DMS79 (cell line): Measurements from ENCODE around the gene MRPL16.
A peak's percentile ranks its signal among the peaks of the same experiment; 100 is the strongest.
"Not testable (repeated sequence)": the region's sequence is repeated elsewhere in the genome, so short reads cannot be mapped to it uniquely, and the experiment has no call there.

Experiments
- DNase-seq: peaks from one replicate; lab custom pipeline; 2025; lab: John Stamatoyannopoulos, UW

MRPL16 gene

GRCh38 chr11:59810189-59810910 lies at the start of gene MRPL16:
Gene MRPL16 (minus strand): TSS chr11:59810778. CDS start chr11:59810658, 120 bp downstream.
- peak; percentile 84 for DNase-seq

GRCh38 chr11:59859673-59860072 lies 49.1 kb upstream of the MRPL16 start:
- no peak for DNase-seq

GRCh38 chr11:59857439-59858434 lies 47.2 kb upstream of the MRPL16 start:
- DNase-seq: no peak

GRCh38 chr11:59854871-59855270 lies 44.3 kb upstream of the MRPL16 start:
- DNase-seq: no peak

- not testable (repeated sequence) for DNase-seq
These were observed 40.8 kb upstream of the MRPL16 start for GRCh38 chr11:59851416-59851815.

- DNase-seq: not testable (repeated sequence)
These were observed 39.0 kb upstream of the MRPL16 start for GRCh38 chr11:59849551-59849950.

- DNase-seq: no peak
These were observed 38.6 kb upstream of the MRPL16 start for GRCh38 chr11:59849129-59849528.

GRCh38 chr11:59848439-59848838 lies 37.9 kb upstream of the MRPL16 start:
- not testable (repeated sequence) for DNase-seq

- DNase-seq: no peak
These were observed 37.0 kb upstream of the MRPL16 start for GRCh38 chr11:59847626-59848025.

- DNase-seq: no peak
These were observed 36.0 kb upstream of the MRPL16 start for GRCh38 chr11:59846556-59846955.

GRCh38 chr11:59845399-59845798 lies 34.8 kb upstream of the MRPL16 start, which contains the start of gene CBLIF:
Gene CBLIF (minus strand): TSS chr11:59845499. CDS start chr11:59845453, 46 bp downstream.
- DNase-seq: no peak

- DNase-seq: no peak
These were observed 31.7 kb upstream of the MRPL16 start for GRCh38 chr11:59842316-59842715.

GRCh38 chr11:59841514-59841913 lies 30.9 kb upstream of the MRPL16 start:
- DNase-seq: no peak

GRCh38 chr11:59839615-59840014 lies 29.0 kb upstream of the MRPL16 start:
- DNase-seq: no peak

- DNase-seq: no peak
These were observed 23.0 kb upstream of the MRPL16 start for GRCh38 chr11:59833602-59834001.

- DNase-seq: no peak
These were observed 18.8 kb upstream of the MRPL16 start for GRCh38 chr11:59829358-59829757.

GRCh38 chr11:59822989-59823566 lies 12.5 kb upstream of the MRPL16 start:
- no peak for DNase-seq

GRCh38 chr11:59818572-59818971 lies 8.0 kb upstream of the MRPL16 start:
- DNase-seq: no peak

GRCh38 chr11:59816434-59816833 lies 5.9 kb upstream of the MRPL16 start:
- not testable (repeated sequence) for DNase-seq

- no peak for DNase-seq
These were observed 5.2 kb upstream of the MRPL16 start for GRCh38 chr11:59815754-59816153.

- DNase-seq: no peak
These were observed 3.4 kb upstream of the MRPL16 start for GRCh38 chr11:59814021-59814420.

GRCh38 chr11:59813364-59813763 lies 2.8 kb upstream of the MRPL16 start:
- DNase-seq: no peak
